GM18517 (cell line): ENCODE data around the gene EPHA10.
"Not testable (repeated sequence)": the region's sequence is repeated elsewhere in the genome, so short reads cannot be mapped to it uniquely, and the experiment has no call there.

Experiments used
- ATAC-seq: cut with Tn5 transposase; IDR thresholded peaks from one replicate; pipeline ENCODE4 v1.9.1; 2021; ENCODE audit warnings: mild to moderate bottlenecking, moderate library complexity; ENCODE audit not compliant: unreplicated experiment

EPHA10 gene

GRCh38 chr1:37738619-37739018, 26.3 kb downstream of the EPHA10 start:
- not testable (repeated sequence) for ATAC-seq

- not testable (repeated sequence) for ATAC-seq
These were observed 26.9 kb downstream of the EPHA10 start for GRCh38 chr1:37737975-37738374.

- ATAC-seq = no peak
These were observed 30.0 kb downstream of the EPHA10 start for GRCh38 chr1:37734629-37735591.

GRCh38 chr1:37732111-37732780, 32.7 kb downstream of the EPHA10 start:
- no peak for ATAC-seq

GRCh38 chr1:37731312-37732019, 33.5 kb downstream of the EPHA10 start:
- no peak for ATAC-seq

- no peak for ATAC-seq
These were observed 34.5 kb downstream of the EPHA10 start for GRCh38 chr1:37730376-37730775.

- no peak for ATAC-seq
These were observed 36.5 kb downstream of the EPHA10 start for GRCh38 chr1:37728416-37728815.

- ATAC-seq = no peak
These were observed 38.0 kb downstream of the EPHA10 start for GRCh38 chr1:37726751-37727585.

GRCh38 chr1:37725851-37726613, 38.9 kb downstream of the EPHA10 start:
- no peak for ATAC-seq

- no peak for ATAC-seq
These were observed 40.3 kb downstream of the EPHA10 start for GRCh38 chr1:37724575-37724974.

GRCh38 chr1:37723390-37724078, 41.4 kb downstream of the EPHA10 start:
- no peak for ATAC-seq

- ATAC-seq = no peak
These were observed 41.9 kb downstream of the EPHA10 start for GRCh38 chr1:37723072-37723389.

GRCh38 chr1:37722181-37723071, 42.5 kb downstream of the EPHA10 start:
- ATAC-seq = no peak

GRCh38 chr1:37721565-37721964, 43.4 kb downstream of the EPHA10 start:
- no peak for ATAC-seq

- no peak for ATAC-seq
These were observed 44.4 kb downstream of the EPHA10 start for GRCh38 chr1:37720231-37721130.

GRCh38 chr1:37719572-37720195, 45.2 kb downstream of the EPHA10 start:
- no peak for ATAC-seq
